Posterior cingulate gyrus (tissue), 11 donors: ENCODE measurements around the gene ATP13A2.
"Not testable (repeated sequence)": the region's sequence is repeated elsewhere in the genome, so short reads cannot be mapped to it uniquely, and the experiment has no call there.

Source experiments
- DNase-seq, 10 donors: peaks; one replicate each; pipeline versions ENCODE4 v3.0.0 to v3.0.0-alpha.2; 2020 to 2021; ENCODE audit warnings: mixed read lengths in 3 of 10
- intact Hi-C: fragments of 100-400 bp; cut with DNase I; formaldehyde crosslinking; loops from one replicate; pipeline ENCODE4 v1.15.1; 2023

ATP13A2 gene

GRCh38 chr1:16938351-16939321 is 73.1 kb downstream of the ATP13A2 start:
- intact Hi-C loops, result no loop called here
- no peak for DNase-seq

GRCh38 chr1:16936580-16936979 is 75.1 kb downstream of the ATP13A2 start:
- intact Hi-C loops, DNase-seq: not testable (repeated sequence)
